HCT116 (cell line): ENCODE data around the gene USP9X. TPM values are rescaled to one million over a fixed set of nuclear protein-coding genes. Genes with fewer than 3 reads are reported as not detected.

Experiments
- ATAC-seq: fragments of 200-7000 bp; cut with Tn5 transposase; 2 replicates; pipeline ENCODE4 v1.9.1; 2020; ENCODE audit warnings: mild to moderate bottlenecking, moderate library complexity
- BruUV-seq: library from RNA; stranded (reverse); fragments of 400-500 nt; replicated peaks from 2 replicates; lab custom pipeline; 2021; lab: Mats Ljungman, UMichigan
- CTCF ChIA-PET: fragments of 300-600 bp; sonication (Branson Sonifier 250); formaldehyde crosslinking; loops from one replicate; lab custom pipeline; 2021; ENCODE audit warnings: antibody characterized with exemption; lab: Charles Lee
- POLR2A ChIA-PET: fragments of 300-600, 350-600 bp; sonication (Branson Sonifier 250); formaldehyde crosslinking; loops from one replicate; lab custom pipeline; 2021; ENCODE audit warnings: antibody characterized with exemption; lab: Charles Lee
- RAD21 ChIA-PET, 2 experiments: fragments of 300-600 bp; sonication (Branson Sonifier 250); formaldehyde crosslinking; loops; one replicate each; lab custom pipeline; 2023; ENCODE audit warnings: low total read pairs in 2 of 2; ENCODE audit not compliant: uncharacterized antibody in 2 of 2, unreplicated experiment in 2 of 2, low non-redundant PET in 1 of 2; lab: Charles Lee
- DNase-seq: peaks from one replicate; pipeline ENCODE4 v3.0.0-alpha.2; 2010; ENCODE audit warnings: low read depth, low spot score
- H2AFZ ChIP-seq: fragments of 200-600 bp; shearing (Covaris generic), sonication (generic); 2 replicates; pipeline ENCODE4 v1.6.1; 2017; ENCODE audit warnings: low read depth, mixed run types, mixed read lengths, antibody characterized with exemption, low read length; ENCODE audit not compliant: poor library complexity, severe bottlenecking
- H3K27ac ChIP-seq: 2 replicates; pipeline ENCODE4 v1.5.1; 2012; ENCODE audit warnings: low read depth, low read length
- H3K27me3 ChIP-seq: fragments of 200-600 bp; sonication (generic); 2 replicates; pipeline ENCODE4 v1.6.1; 2016; ENCODE audit warnings: mixed run types, low read length, mixed read lengths; ENCODE audit not compliant: insufficient read depth
- H3K36me3 ChIP-seq, 2 experiments: fragments of 200-500 bp in 1 of 2; fragments of 200-600 bp in 1 of 2; sonication (Bioruptor generic) in 1 of 2; sonication (generic) in 1 of 2; 2 replicates each; pipeline versions ENCODE4 v1.5.1 to v1.6.1; 2014 to 2016; ENCODE audit warnings: low read length in 2 of 2, inconsistent platforms in 1 of 2, mixed read lengths in 1 of 2, mixed run types in 1 of 2; ENCODE audit not compliant: insufficient read depth in 2 of 2, control insufficient read depth in 1 of 2
- H3K4me1 ChIP-seq, 2 experiments: fragments of 200-600 bp in 1 of 2; sonication (generic) in 1 of 2; 2 replicates each; pipeline versions ENCODE4 v1.5.1 to v1.6.1; 2012 to 2017; ENCODE audit warnings: low read length in 2 of 2, inconsistent platforms in 1 of 2, mild to moderate bottlenecking in 1 of 2, mixed read lengths in 1 of 2, mixed run types in 1 of 2, moderate library complexity in 1 of 2; ENCODE audit not compliant: insufficient read depth in 2 of 2, control insufficient read depth in 1 of 2
- H3K4me2 ChIP-seq: fragments of 200-600 bp; sonication (generic); 2 replicates; pipeline ENCODE4 v1.6.1; 2017; ENCODE audit warnings: mixed run types, low read length, mixed read lengths
- H3K4me3 ChIP-seq, 2 experiments: fragments of 200-600 bp in 1 of 2; sonication (generic) in 1 of 2; replicated peaks in 1 of 2; 2 replicates each; pipeline ENCODE4 v1.5.1; 2011 to 2016; ENCODE audit warnings: low read length in 2 of 2, control low read depth in 1 of 2, low read depth in 1 of 2, mild to moderate bottlenecking in 1 of 2, mixed read lengths in 1 of 2, mixed run types in 1 of 2
- H3K79me2 ChIP-seq: fragments of 200-600 bp; sonication (generic); 2 replicates; pipeline ENCODE4 v1.6.1; 2017; ENCODE audit warnings: mild to moderate bottlenecking, mixed run types, low read length, moderate library complexity, mixed read lengths; ENCODE audit not compliant: insufficient read depth
- H3K9ac ChIP-seq: fragments of 200-600 bp; sonication (generic); 2 replicates; pipeline ENCODE4 v1.6.1; 2016; ENCODE audit warnings: low read length, mixed read lengths
- H3K9me2 ChIP-seq: fragments of 200-600 bp; sonication (generic), shearing (Covaris generic); 2 replicates; pipeline ENCODE4 v1.6.1; 2017; ENCODE audit warnings: mixed run types, mild to moderate bottlenecking, moderate library complexity; ENCODE audit not compliant: insufficient read depth
- H3K9me3 ChIP-seq, 2 experiments: fragments of 200-500 bp in 1 of 2; fragments of 200-600 bp in 1 of 2; sonication (Bioruptor generic) in 1 of 2; sonication (generic) in 1 of 2; 2 replicates each; pipeline ENCODE4 v1.6.1; 2014 to 2017; ENCODE audit warnings: low read length in 2 of 2, mixed read lengths in 2 of 2, inconsistent platforms in 1 of 2, low read depth in 1 of 2, mild to moderate bottlenecking in 1 of 2, mixed run types in 1 of 2, moderate library complexity in 1 of 2; ENCODE audit not compliant: control insufficient read depth in 1 of 2, insufficient read depth in 1 of 2
- H4K20me1 ChIP-seq: fragments of 200-600 bp; sonication (generic), shearing (Covaris generic); 2 replicates; pipeline ENCODE4 v1.6.1; 2017; ENCODE audit warnings: mixed run types, mild to moderate bottlenecking, moderate library complexity; ENCODE audit not compliant: insufficient read depth
- CBX3 ChIP-seq: IDR thresholded peaks from 2 replicates; pipeline ENCODE4 v1.6.1; 2012; ENCODE audit warnings: low read depth
- CEBPB ChIP-seq: IDR thresholded peaks from 2 replicates; pipeline ENCODE4 v1.6.1; 2012; ENCODE audit warnings: low read depth
- CTCF ChIP-seq, 3 experiments: fragments of 200-600 bp in 1 of 3; sonication (generic) in 1 of 3; IDR thresholded peaks in 2 of 3; conservative IDR thresholded peaks in 1 of 3; 2 replicates each; pipeline ENCODE4 v1.5.1; 2012 to 2017; ENCODE audit warnings: low read depth in 2 of 3, low read length in 2 of 3, antibody characterized with exemption in 1 of 3, borderline replicate concordance in 1 of 3, control low read depth in 1 of 3, mild to moderate bottlenecking in 1 of 3, mixed read lengths in 1 of 3, mixed run types in 1 of 3, moderate library complexity in 1 of 3; ENCODE audit not compliant: insufficient read depth in 1 of 3
- EGR1 ChIP-seq: IDR thresholded peaks from 2 replicates; pipeline ENCODE4 v1.6.1; 2012; ENCODE audit warnings: low read depth
- ELF1 ChIP-seq: IDR thresholded peaks from 2 replicates; pipeline ENCODE4 v1.6.1; 2012; ENCODE audit warnings: low read depth, borderline replicate concordance
- EZH2 ChIP-seq: fragments of 200-600 bp; sonication (generic); IDR thresholded peaks from 2 replicates; pipeline ENCODE4 v1.6.1; 2017; ENCODE audit warnings: antibody characterized with exemption, mixed run types
- EZH2phosphoT487 ChIP-seq: fragments of 200-600 bp; IDR thresholded peaks from 2 replicates; pipeline ENCODE4 v1.6.1; 2018; ENCODE audit warnings: antibody characterized with exemption, borderline replicate concordance
- FOSL1 ChIP-seq: IDR thresholded peaks from 2 replicates; pipeline ENCODE4 v1.6.1; 2012; ENCODE audit warnings: low read depth
- MAX ChIP-seq: IDR thresholded peaks from 2 replicates; pipeline ENCODE4 v1.6.1; 2012
- POLR2A ChIP-seq: IDR thresholded peaks from 2 replicates; pipeline ENCODE4 v1.7.0; 2011; ENCODE audit warnings: borderline replicate concordance; ENCODE audit not compliant: insufficient read depth, insufficient read length; ENCODE audit errors: extremely low read depth
- POLR2AphosphoS5 ChIP-seq: IDR thresholded peaks from 2 replicates; pipeline ENCODE4 v1.6.1; 2011; ENCODE audit warnings: mild to moderate bottlenecking, low read depth, low read length, moderate library complexity
- RAD21 ChIP-seq: IDR thresholded peaks from 2 replicates; pipeline ENCODE4 v1.6.1; 2012; ENCODE audit warnings: low read depth, mild to moderate bottlenecking
- REST ChIP-seq: IDR thresholded peaks from 2 replicates; pipeline ENCODE4 v1.6.1; 2012; ENCODE audit warnings: low read depth
- SIN3A ChIP-seq: IDR thresholded peaks from 2 replicates; pipeline ENCODE4 v1.6.1; 2012; ENCODE audit warnings: low read depth
- SP1 ChIP-seq: IDR thresholded peaks from 2 replicates; pipeline ENCODE4 v1.6.1; 2012; ENCODE audit warnings: low read depth
- YY1 ChIP-seq: IDR thresholded peaks from 2 replicates; pipeline ENCODE4 v1.6.1; 2011; ENCODE audit warnings: low read length, low read depth, moderate library complexity, mild to moderate bottlenecking; ENCODE audit not compliant: insufficient replicate concordance; ENCODE audit errors: extremely low read depth
- ZBTB33 ChIP-seq: IDR thresholded peaks from 2 replicates; pipeline ENCODE4 v1.6.1; 2011; ENCODE audit warnings: mild to moderate bottlenecking, low read length, moderate library complexity; ENCODE audit not compliant: insufficient replicate concordance; ENCODE audit errors: extremely low read depth
- ZFX ChIP-seq: fragments of 450-650 bp; IDR thresholded peaks from 2 replicates; pipeline ENCODE4 v1.6.1; 2017
- ZNF274 ChIP-seq: fragments of 200-500 bp; sonication (Bioruptor generic); IDR thresholded peaks from 2 replicates; pipeline ENCODE4 v1.6.1; 2014; ENCODE audit warnings: mild to moderate bottlenecking, low read depth, low read length, inconsistent platforms
- intact Hi-C: fragments of 100-400 bp; cut with micrococcal nuclease; formaldehyde crosslinking; loops from 2 replicates; pipeline ENCODE4 v1.10.0; 2022
- total RNA-seq: library from RNA; stranded (reverse); gene quantifications from one replicate; pipeline ENCODE4 v1.2.1, GENCODE V29; 2021; ENCODE audit not compliant: unreplicated experiment

USP9X gene
- total RNA-seq, 1 experiment from 2014 or later = 52.4 TPM

GRCh38 chrX:41095174-41095573, 9.9 kb downstream of the USP9X start:
- no peak overlapping the region for H3K27ac ChIP-seq
- TF ChIP-seq YY1 (no peak), RAD21 (no peak), EZH2 (no peak), CEBPB (no peak), EGR1 (no peak), ZNF274 (no peak), CTCF (IDR thresholded peaks at IDR 0.05 in 2 of 3, conservative IDR thresholded peaks at IDR 0.05 in 1 of 3; ENCODE audit: borderline replicate concordance in 1 of 3, insufficient read depth in 1 of 3, low read depth in 2 of 3, low read length in 2 of 3) (no peak), FOSL1 (no peak), SP1 (no peak), MAX (no peak), REST (no peak), ZBTB33 (no peak), POLR2AphosphoS5 (no peak), EZH2phosphoT487 (no peak), ZFX (no peak), SIN3A (no peak), POLR2A (no peak), ELF1 (no peak), CBX3 (no peak)
- TF ChIP-seq, all 23 proteins: peak for 0
- Histone ChIP-seq H3K79me2 (peaks cover 99% of the 10 kb centered on the region), H3K4me1 (no peaks in the 10 kb centered on the region), H3K4me2 (no peak overlapping the region), H3K27me3 (no peaks in the 10 kb centered on the region), H2AFZ (no peak overlapping the region), H3K9ac (no peak overlapping the region), H3K4me3 (no peak overlapping the region), H4K20me1 (0 out of 2 replicates have a peak, but pooled peaks cover under 1% of the 10 kb centered on the region), H3K36me3 (no peaks in the 10 kb centered on the region), H3K9me3 (no peaks in the 10 kb centered on the region), H3K9me2 (no peaks in the 10 kb centered on the region)
- no TSS peak for BruUV-seq
- POLR2A ChIA-PET = no interaction called here
- ATAC-seq (no peak), DNase-seq (no peak)
- RAD21 ChIA-PET = no interaction called here
- intact Hi-C loops = no loop called here
- CTCF ChIA-PET = interaction anchor here (1.1 kb wide), 1 partner anchor 20 kb away, joined by 3 read pairs; no protein-coding TSS in a partner anchor
